GM19452 (cell line): ENCODE data around the gene MED23.
"Not testable (repeated sequence)": the region's sequence is repeated elsewhere in the genome, so short reads cannot be mapped to it uniquely, and the experiment has no call there.

ENCODE experiments used
- ATAC-seq: cut with Tn5 transposase; IDR thresholded peaks from one replicate; pipeline ENCODE4 v1.9.1; 2021; ENCODE audit not compliant: unreplicated experiment

The MED23 gene

GRCh38 chr6:131574686-131575085 lies 53.4 kb downstream of the MED23 start:
- no peak for ATAC-seq

DNA sequence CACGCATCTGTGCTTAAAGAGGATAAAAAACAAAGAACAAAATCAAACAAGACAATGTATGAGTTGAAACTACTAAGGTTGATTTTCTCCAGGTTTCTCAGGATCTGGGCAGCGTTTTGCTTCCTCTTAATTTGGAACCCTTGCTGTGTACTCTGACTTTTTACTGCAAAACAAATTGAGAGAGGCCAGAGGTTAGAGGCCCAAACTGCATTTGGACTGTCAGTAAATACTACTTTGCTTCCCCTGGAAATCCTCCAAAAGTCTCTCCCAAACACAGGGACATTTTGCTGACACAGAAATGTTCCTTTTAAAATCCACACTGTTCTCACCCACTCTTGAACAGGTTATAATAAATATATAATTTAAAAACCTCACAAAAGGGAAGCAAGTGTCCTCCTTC lies 53.9 kb downstream of the MED23 start:
- no peak for ATAC-seq

GRCh38 chr6:131572686-131573415 lies 55.2 kb downstream of the MED23 start, which contains the start of gene ARG1:
TSS of gene ARG1 (plus strand) at chr6:131573226. CDS start at chr6:131573283, 57 bp downstream.
- ATAC-seq = no peak

- ATAC-seq = no peak
Measured at GRCh38 chr6:131568726-131569125, 59.3 kb downstream of the MED23 start.

DNA sequence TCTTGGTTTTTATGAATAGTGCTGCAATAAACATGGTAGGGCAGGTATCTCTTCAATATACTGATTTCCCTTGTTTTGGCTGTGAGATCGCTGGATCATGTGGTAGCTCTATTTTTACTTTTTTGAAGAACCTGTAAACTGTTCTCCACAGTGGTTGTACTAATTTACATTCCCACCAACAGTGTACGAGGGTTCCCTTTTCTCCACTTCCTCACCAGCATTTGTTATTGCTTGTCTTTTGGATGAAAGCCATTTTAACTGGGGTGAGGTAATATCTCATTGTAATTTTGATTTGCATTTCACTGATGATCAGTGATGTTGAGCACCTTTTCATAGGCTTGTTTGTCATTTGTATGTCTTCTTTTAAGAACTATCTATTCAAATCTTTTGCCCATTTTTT lies 63.0 kb downstream of the MED23 start:
- no peak for ATAC-seq

DNA sequence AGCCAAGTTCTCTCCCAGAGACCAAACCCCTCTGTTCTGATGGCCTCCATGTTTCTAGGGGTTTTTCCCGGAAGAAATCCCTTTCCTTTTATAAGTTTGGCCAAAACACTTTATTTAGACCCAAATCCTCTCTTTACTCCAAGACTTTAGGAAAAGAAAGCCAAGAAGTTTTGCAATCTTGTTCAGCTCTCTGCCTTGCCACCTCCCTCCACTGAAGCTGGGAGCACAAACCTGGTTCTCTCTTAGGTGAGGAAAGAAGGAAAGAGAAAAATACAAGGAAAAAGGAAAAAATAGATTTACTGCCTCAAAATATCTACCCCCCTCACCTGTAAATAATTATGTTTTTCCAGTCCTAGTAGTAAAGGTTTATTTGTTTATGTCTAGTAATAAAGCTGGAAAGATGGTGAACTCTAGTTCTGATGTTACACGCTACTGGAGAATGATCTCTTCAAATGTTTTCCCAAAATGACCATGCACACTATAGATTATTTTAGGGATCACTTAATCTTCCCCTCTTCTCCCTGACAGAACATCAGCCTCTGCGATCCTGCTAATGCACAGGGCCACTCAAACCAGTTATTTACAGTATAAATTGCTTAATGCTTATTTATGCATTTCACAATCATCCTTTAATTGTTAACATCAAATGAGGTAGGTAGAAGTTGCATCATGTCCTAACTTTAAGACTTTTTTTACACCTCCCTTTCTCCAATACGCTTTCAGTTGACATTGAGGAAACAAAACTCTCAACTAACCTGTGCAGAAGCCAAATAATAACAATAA lies 65.9 kb downstream of the MED23 start:
- ATAC-seq = no peak

DNA sequence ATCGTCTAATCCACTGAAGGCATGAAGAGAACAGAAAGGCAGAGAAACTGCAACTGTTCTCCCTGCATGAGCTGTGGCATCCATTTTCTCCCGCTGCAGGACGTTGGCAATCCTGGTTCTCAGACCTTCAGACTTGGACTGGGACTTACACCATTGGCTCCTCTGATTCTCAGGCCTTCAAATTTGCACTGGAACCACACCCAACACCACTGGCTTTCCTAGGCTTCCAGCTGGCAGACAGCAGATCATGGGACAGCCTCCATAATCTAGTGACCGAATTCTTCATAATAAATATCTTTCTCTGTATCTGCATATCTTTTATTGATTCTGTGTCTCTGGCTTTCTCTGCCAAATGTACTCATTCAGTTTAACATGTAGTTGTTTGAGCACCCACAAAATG lies 69.1 kb downstream of the MED23 start:
- no peak for ATAC-seq

GRCh38 chr6:131555992-131556391 lies 72.0 kb downstream of the MED23 start:
- no peak for ATAC-seq

- no peak for ATAC-seq
Measured at GRCh38 chr6:131552572-131552971, 75.5 kb downstream of the MED23 start.

- ATAC-seq = no peak
Measured at GRCh38 chr6:131551902-131552301, 76.1 kb downstream of the MED23 start.

- ATAC-seq = no peak
Measured at GRCh38 chr6:131549811-131550210, 78.2 kb downstream of the MED23 start.

GRCh38 chr6:131548441-131548840 lies 79.6 kb downstream of the MED23 start:
- no peak for ATAC-seq

DNA sequence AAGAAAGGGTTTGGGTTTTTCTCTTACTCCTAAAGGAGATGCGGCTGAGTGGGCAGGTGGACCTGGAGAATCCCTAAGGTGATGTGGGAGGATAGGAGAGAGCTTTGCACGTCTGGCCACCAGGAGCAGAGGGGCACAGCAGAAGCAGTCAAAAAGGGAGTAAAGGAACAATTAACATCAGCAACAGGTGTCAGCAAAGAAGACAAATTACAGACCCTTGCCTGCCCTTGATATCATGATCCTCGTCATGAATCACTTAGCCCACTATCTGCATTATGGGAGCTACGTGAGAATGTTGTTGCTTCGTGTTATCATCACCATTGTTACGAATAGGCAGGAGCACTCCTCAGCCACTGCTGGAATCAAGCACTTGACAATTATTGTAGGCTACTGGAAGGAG lies 80.6 kb downstream of the MED23 start:
- no peak for ATAC-seq

DNA sequence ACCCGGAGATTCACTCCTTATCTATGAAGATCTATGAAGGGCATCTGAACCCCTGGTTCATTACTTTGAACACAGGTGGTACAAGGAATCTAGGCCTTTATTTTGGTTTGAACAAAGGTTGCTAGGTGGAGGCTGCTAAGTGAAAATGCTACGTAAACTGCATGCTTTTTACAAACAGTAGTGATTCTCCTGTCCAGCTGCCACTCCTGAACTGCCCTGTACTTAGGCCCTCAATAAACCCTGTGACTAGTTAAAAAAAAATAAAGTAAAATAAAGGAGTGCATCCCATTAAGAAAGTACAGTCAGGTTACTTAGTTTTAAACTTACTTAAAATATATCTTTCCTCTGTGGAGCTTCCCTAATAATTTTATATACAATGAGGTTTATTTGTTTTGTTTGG lies 82.7 kb downstream of the MED23 start:
- no peak for ATAC-seq

- ATAC-seq = not testable (repeated sequence)
Measured at GRCh38 chr6:131538615-131539014, 89.4 kb downstream of the MED23 start.

DNA sequence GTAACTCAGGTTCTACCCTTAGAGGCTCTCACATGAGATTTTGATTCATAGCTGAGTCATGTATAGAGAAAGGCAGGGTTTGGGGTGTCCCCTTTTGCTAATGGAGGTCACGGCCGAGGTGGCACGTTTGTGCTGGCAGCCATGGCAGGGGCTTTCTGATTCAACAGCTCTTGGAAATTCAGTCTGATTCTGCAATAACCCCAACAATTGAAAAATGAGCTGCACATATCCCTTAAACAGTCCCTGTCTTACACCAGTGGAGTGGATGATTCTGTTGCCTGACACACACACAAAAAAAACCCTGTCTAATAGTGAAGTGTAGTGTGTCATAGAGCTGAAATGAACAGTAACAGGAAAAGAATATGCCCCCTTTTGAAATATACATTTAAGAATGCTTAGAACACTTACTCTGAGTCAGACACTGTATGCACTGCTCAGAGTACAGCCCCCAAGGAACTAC lies 95.4 kb downstream of the MED23 start:
- peak; percentile 75 for ATAC-seq

- ATAC-seq = not testable (repeated sequence)
Measured at GRCh38 chr6:131531681-131532080, 96.4 kb downstream of the MED23 start.

DNA sequence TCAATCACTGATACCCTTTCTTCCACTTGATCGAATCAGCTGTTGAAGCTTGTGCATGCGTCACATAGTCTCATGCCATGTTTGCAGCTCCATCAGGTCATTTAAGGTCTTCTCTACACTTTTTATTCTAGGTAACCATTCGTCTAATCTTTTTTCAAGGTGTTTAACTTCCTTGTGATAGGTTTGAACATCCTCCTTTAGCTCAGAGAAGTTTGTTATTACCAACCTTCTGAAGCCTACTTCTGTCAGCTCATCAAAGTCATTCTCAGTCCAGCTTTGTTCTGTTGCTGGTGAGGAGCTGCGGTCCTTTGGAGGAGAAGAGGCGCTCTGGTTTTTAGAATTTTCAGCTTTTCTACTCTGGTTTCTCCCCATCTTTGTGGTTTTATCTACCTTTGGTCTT lies 97.1 kb downstream of the MED23 start:
- not testable (repeated sequence) for ATAC-seq

DNA sequence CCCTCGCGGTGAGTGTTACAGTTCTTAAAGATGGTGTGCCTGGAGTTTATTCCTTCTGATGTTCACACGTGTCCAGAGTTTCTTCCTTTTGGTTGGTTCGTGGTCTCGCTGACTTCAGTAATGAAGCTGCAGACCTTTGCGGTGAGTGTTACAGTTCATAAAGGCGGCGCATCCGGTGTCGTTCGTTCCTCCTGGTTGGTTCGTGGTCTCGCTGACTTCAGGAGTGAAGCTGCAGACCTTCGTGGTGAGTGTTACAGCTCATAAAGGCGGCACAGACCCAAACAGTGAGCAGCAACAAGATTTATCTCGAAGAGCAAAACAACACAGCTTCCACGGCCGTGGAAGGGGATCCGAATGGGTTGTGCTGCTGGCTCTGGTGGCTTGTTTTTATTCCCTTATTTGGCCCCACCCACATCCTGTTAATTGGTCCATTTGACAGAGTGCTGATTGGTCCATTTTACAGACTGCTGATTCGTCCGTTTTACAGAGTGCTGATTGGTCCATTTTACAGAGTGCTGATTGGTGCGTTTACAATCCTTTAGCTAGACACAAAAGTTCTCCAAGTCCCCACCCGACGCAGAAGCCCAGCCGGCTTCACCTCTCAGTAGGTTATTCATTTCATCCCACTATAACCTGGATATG lies 103.2 kb downstream of the MED23 start:
- ATAC-seq = no peak

- ATAC-seq = no peak
Measured at GRCh38 chr6:131523988-131524673, 103.9 kb downstream of the MED23 start.
